Epithelial cell of proximal tubule (primary cell): ENCODE results near the gene SEC16A. TPM values are rescaled to one million over a fixed set of nuclear protein-coding genes. Genes with fewer than 3 reads are reported as not detected.

Experiments
- DNase-seq: peaks from one replicate; pipeline ENCODE4 v3.0.0-alpha.2; 2011; ENCODE audit warnings: low read depth
- H3K4me3 ChIP-seq: 2 replicates; pipeline ENCODE4 v1.5.1; 2011; ENCODE audit warnings: low read depth, mild to moderate bottlenecking, low read length
- total RNA-seq: library from RNA; depleted of rRNA; stranded (reverse); fragments of >200 nt; gene quantifications from 2 replicates; pipeline ENCODE4 v1.2.3, GENCODE V29; 2015
- TF ChIP-seq, protein P1 (sequence below): conservative IDR thresholded peaks from 2 replicates; pipeline ENCODE4 v1.5.1; 2012; ENCODE audit warnings: low read depth, mild to moderate bottlenecking, low read length

SEC16A gene
- total RNA-seq, 1 donor from 2014 or later = 41.7 TPM

- H3K4me3 ChIP-seq = no peak overlapping the region
- no peak for DNase-seq
- TF ChIP-seq, protein P1, sequence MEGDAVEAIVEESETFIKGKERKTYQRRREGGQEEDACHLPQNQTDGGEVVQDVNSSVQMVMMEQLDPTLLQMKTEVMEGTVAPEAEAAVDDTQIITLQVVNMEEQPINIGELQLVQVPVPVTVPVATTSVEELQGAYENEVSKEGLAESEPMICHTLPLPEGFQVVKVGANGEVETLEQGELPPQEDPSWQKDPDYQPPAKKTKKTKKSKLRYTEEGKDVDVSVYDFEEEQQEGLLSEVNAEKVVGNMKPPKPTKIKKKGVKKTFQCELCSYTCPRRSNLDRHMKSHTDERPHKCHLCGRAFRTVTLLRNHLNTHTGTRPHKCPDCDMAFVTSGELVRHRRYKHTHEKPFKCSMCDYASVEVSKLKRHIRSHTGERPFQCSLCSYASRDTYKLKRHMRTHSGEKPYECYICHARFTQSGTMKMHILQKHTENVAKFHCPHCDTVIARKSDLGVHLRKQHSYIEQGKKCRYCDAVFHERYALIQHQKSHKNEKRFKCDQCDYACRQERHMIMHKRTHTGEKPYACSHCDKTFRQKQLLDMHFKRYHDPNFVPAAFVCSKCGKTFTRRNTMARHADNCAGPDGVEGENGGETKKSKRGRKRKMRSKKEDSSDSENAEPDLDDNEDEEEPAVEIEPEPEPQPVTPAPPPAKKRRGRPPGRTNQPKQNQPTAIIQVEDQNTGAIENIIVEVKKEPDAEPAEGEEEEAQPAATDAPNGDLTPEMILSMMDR = no peak
Observed at GRCh38 chr9:136517012-136517743, 34.3 kb upstream of the SEC16A start.

GRCh38 chr9:136516191-136516654 lies 33.4 kb upstream of the SEC16A start:
- no peak for DNase-seq
- TF ChIP-seq, protein P1 = no peak
- no peak overlapping the region for H3K4me3 ChIP-seq

DNA sequence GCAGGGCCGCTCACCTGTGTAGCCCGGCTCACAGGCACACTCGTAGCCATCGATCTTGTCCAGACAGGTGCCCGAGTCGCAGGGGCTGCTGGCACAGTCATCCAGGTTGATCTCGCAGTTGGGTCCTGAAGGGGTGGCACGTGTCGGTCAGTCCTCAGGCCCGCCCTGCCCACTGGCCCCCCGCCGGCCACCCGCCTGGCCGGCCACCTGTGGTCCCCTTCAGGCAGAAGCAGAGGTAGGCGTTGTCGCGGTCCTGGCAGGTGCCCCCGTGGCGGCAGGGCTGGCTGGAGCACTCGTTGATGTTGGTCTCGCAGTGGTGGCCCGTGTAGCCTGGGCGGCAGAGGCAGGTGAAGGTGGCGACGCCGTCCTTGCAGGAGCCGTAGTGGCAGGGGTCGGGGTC lies 32.4 kb upstream of the SEC16A start:
- no peak for DNase-seq
- TF ChIP-seq, protein P1 = no peak
- H3K4me3 ChIP-seq = no peak overlapping the region

DNA sequence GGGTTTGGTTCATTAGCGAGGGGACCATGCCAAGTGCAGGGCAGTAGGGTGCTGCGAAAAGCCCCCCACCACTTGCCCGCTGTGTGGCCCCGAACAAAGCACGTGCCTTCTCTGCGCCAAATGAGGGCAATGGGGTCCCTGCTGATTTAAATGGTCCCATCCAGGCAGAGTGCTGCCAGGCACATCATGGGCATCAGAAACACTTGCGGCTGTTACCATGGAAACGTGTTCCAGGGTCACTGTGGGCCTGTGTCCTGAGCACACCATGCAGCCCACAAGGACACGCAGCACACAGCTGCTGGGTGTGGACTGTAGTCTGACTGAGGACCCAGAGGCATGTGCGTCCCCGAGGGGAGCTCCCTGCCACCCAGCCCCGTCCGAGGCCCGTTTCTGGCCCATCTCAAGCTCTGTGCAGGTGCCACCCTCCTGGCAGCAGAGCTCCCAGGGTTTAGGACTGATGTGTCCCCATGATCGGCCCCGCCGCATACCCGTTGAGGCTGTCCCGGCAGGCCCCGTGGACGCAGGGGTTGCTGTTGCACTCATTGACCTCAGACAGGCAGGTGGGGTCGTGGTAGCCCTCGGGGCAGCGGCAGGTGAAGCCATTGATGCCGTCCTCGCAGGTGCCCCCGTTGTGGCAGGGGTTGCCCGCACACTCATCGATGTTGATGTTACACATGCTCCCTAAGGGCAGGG lies 31.3 kb upstream of the SEC16A start:
- no peak overlapping the region for H3K4me3 ChIP-seq
- DNase-seq = no peak
- TF ChIP-seq, protein P1 = no peak

DNA sequence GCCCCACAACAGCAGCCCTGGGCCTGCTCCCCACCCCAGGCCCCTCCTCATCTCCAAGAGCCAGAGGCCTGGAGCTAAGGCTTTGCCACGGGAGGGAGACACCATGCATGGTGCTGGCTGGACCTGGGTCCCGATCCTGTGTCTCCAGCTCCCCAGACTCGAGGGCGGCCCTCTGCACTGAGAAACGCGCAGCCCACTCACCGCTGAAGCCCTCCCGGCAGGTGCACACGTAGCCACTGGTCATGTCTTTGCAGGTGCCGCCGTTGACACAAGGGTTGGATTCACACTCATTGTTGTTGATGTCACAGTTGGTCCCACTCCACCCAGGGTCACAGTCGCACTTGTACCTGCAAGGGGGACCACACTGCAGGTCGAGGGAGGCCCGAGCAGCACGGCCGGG lies 30.4 kb upstream of the SEC16A start:
- H3K4me3 ChIP-seq = no peak overlapping the region

GRCh38 chr9:136512651-136513071 lies 29.8 kb upstream of the SEC16A start:
- no peak for DNase-seq
- no peak overlapping the region for H3K4me3 ChIP-seq
- TF ChIP-seq, protein P1 = no peak

More for the DNA sequence above, 30.4 kb upstream of the SEC16A start:
- no peak for DNase-seq
- TF ChIP-seq, protein P1 = no peak
